Measurements from ENCODE around the gene YAF2. TPM values are rescaled to one million over a fixed set of nuclear protein-coding genes. Genes with fewer than 3 reads are reported as not detected.
"Not testable (repeated sequence)": the region's sequence is repeated elsewhere in the genome, so short reads cannot be mapped to it uniquely, and the experiment has no call there.

The YAF2 gene
- total RNA-seq, 2 donors from 2014 or later: 10.0 to 14.4 TPM

- Histone ChIP-seq H3K27me3 (replicated peaks; ENCODE audit: insufficient read depth) (no peaks in the 10 kb centered on the region), H3K36me3 (no peaks in the 10 kb centered on the region), H3K9me3 (no peaks in the 10 kb centered on the region), H3K4me3 (no peak overlapping the region), H3K4me1 (replicated peaks) (no peaks in the 10 kb centered on the region), H3K27ac (peak overlapping the region; percentile 46 to 47)
- intact Hi-C loops (cut with DNase I): loop anchor here (5.0 to 10.0 kb wide), 3 partner anchors 92 to 249 kb away; partner anchors contain the start of genes GXYLT1, PPHLN1 and ZCRB1
- no peak for TF ChIP-seq POLR2A (IDR thresholded peaks at IDR 0.05)
- no peak for TF ChIP-seq CTCF (IDR thresholded peaks at IDR 0.05)
- TF ChIP-seq POLR2AphosphoS5 (IDR thresholded peaks at IDR 0.05): no peak
- 0% methylated on average over 1 of the region's 1 CpG for WGBS
- peak; percentile 14 for DNase-seq (ENCODE audit: low spot score)
Measured at GRCh38 chr12:42235426-42235825, 2.6 kb downstream of the YAF2 start.

- no peak for DNase-seq (ENCODE audit: low spot score)
- H3K4me1 ChIP-seq (replicated peaks): no peaks in the 10 kb centered on the region
- no peaks in the 10 kb centered on the region for H3K36me3 ChIP-seq
- intact Hi-C loops (cut with DNase I): loop anchor here (5.0 to 10.0 kb wide), 3 partner anchors 92 to 250 kb away; partner anchors contain the start of genes GXYLT1, PPHLN1 and ZCRB1
- no peak overlapping the region for H3K4me3 ChIP-seq
- TF ChIP-seq POLR2A (IDR thresholded peaks at IDR 0.05): no peak
- H3K27me3 ChIP-seq (replicated peaks; ENCODE audit: insufficient read depth): no peaks in the 10 kb centered on the region
- H3K27ac ChIP-seq: peak overlapping the region; percentile 46 to 47
- 54% methylated on average over 2 of the region's 2 CpGs for WGBS
- no peaks in the 10 kb centered on the region for H3K9me3 ChIP-seq
Measured at GRCh38 chr12:42234970-42235369, 3.1 kb downstream of the YAF2 start.

- intact Hi-C loops (cut with DNase I); H3K27ac ChIP-seq; H3K36me3 ChIP-seq; H3K27me3 ChIP-seq (replicated peaks; ENCODE audit: insufficient read depth); DNase-seq (ENCODE audit: low spot score); H3K9me3 ChIP-seq; H3K4me1 ChIP-seq (replicated peaks); H3K4me3 ChIP-seq: not testable (repeated sequence)
- WGBS: 100% methylated on average over 2 of the region's 30 CpGs
Measured at GRCh38 chr12:42227525-42227924, 10.5 kb downstream of the YAF2 start.

GRCh38 chr12:42224501-42224900 is 13.5 kb downstream of the YAF2 start:
- intact Hi-C loops (cut with DNase I); DNase-seq (ENCODE audit: low spot score); H3K27ac ChIP-seq; H3K4me1 ChIP-seq (replicated peaks); H3K27me3 ChIP-seq (replicated peaks; ENCODE audit: insufficient read depth); H3K4me3 ChIP-seq; H3K9me3 ChIP-seq; H3K36me3 ChIP-seq: not testable (repeated sequence)
- 92% methylated on average over 5 of the region's 5 CpGs for WGBS

GRCh38 chr12:42222724-42223123 is 15.3 kb downstream of the YAF2 start:
- TF ChIP-seq POLR2AphosphoS5 (IDR thresholded peaks at IDR 0.05) (no peak), POLR2A (IDR thresholded peaks at IDR 0.05) (no peak), CTCF (IDR thresholded peaks at IDR 0.05) (no peak)
- Histone ChIP-seq H3K4me1 (replicated peaks) (no peaks in the 10 kb centered on the region), H3K27me3 (replicated peaks; ENCODE audit: insufficient read depth) (no peaks in the 10 kb centered on the region), H3K36me3 (no peaks in the 10 kb centered on the region), H3K4me3 (no peak overlapping the region), H3K27ac (no peak overlapping the region), H3K9me3 (no peaks in the 10 kb centered on the region)
- intact Hi-C loops (cut with DNase I): no loop called here
- DNase-seq (ENCODE audit: low spot score): no peak
- 98% methylated on average over 1 of the region's 1 CpG for WGBS

GRCh38 chr12:42221726-42222125 is 16.3 kb downstream of the YAF2 start:
- Histone ChIP-seq H3K4me1 (replicated peaks) (no peaks in the 10 kb centered on the region), H3K27me3 (replicated peaks; ENCODE audit: insufficient read depth) (no peaks in the 10 kb centered on the region), H3K9me3 (no peaks in the 10 kb centered on the region), H3K27ac (no peak overlapping the region), H3K36me3 (no peaks in the 10 kb centered on the region), H3K4me3 (no peak overlapping the region)
- WGBS: 20% methylated on average over 2 of the region's 2 CpGs
- intact Hi-C loops (cut with DNase I): no loop called here
- no peak for DNase-seq (ENCODE audit: low spot score)
- TF ChIP-seq POLR2AphosphoS5 (IDR thresholded peaks at IDR 0.05): no peak
- no peak for TF ChIP-seq CTCF (IDR thresholded peaks at IDR 0.05)
- no peak for TF ChIP-seq POLR2A (IDR thresholded peaks at IDR 0.05)

Data from prostate gland (tissue), 2 donors.